Adipocyte (in vitro differentiated cells): ENCODE measurements around the gene ME2.

ENCODE experiments used
- DNase-seq: peaks from one replicate; pipeline ENCODE4 v3.0.0-alpha.2; 2015; ENCODE audit warnings: low read depth
- H3K27me3 ChIP-seq: replicated peaks from 2 replicates; pipeline ENCODE4 v1.7.0; 2013; ENCODE audit warnings: mild to moderate bottlenecking, low read length, moderate library complexity; ENCODE audit not compliant: control insufficient read depth, insufficient read depth
- H3K36me3 ChIP-seq: 2 replicates; pipeline ENCODE4 v1.7.0; 2013; ENCODE audit warnings: low read length, mild to moderate bottlenecking, moderate library complexity; ENCODE audit not compliant: control insufficient read depth, insufficient read depth, severe bottlenecking
- H3K4me1 ChIP-seq: 2 replicates; pipeline ENCODE4 v1.7.0; 2013; ENCODE audit warnings: mild to moderate bottlenecking, low read length, moderate library complexity; ENCODE audit not compliant: control insufficient read depth, insufficient read depth
- H3K4me3 ChIP-seq: 2 replicates; pipeline ENCODE4 v1.7.0; 2013; ENCODE audit warnings: mild to moderate bottlenecking, low read length, moderate library complexity
- H3K9ac ChIP-seq: 2 replicates; pipeline ENCODE4 v1.7.0; 2013; ENCODE audit warnings: mild to moderate bottlenecking, low read length, moderate library complexity
- H3K9me3 ChIP-seq: 2 replicates; pipeline ENCODE4 v1.7.0; 2013; ENCODE audit warnings: mild to moderate bottlenecking, low read length, moderate library complexity; ENCODE audit not compliant: control insufficient read depth

The ME2 gene

DNA sequence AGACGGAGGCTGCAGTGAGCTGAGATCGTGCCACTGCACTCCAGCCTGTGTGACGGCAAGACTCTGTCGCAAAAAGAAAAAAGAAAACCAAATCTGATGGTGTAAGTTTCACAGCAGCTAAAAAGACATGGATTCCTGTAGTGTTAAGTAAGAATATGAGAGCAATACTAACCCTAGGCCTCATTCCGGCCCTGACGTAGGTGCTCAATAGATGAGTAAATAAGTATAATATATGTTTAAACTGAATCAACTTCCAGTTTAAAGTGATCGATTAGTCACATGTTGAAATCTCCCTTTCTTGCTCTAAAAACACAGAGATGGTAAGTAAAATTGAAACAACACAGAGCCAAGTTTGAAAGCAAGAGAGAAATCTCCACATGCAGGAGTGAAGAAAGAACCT, 8.0 kb downstream of the ME2 start:
- H3K9ac ChIP-seq: no peak overlapping the region
- H3K9me3 ChIP-seq: no peaks in the 10 kb centered on the region
- peaks cover 4% of the 10 kb centered on the region for H3K36me3 ChIP-seq
- no peak for DNase-seq
- H3K27me3 ChIP-seq: no peaks in the 10 kb centered on the region
- H3K4me3 ChIP-seq: no peak overlapping the region
- peaks cover 3% of the 10 kb centered on the region for H3K4me1 ChIP-seq

DNA sequence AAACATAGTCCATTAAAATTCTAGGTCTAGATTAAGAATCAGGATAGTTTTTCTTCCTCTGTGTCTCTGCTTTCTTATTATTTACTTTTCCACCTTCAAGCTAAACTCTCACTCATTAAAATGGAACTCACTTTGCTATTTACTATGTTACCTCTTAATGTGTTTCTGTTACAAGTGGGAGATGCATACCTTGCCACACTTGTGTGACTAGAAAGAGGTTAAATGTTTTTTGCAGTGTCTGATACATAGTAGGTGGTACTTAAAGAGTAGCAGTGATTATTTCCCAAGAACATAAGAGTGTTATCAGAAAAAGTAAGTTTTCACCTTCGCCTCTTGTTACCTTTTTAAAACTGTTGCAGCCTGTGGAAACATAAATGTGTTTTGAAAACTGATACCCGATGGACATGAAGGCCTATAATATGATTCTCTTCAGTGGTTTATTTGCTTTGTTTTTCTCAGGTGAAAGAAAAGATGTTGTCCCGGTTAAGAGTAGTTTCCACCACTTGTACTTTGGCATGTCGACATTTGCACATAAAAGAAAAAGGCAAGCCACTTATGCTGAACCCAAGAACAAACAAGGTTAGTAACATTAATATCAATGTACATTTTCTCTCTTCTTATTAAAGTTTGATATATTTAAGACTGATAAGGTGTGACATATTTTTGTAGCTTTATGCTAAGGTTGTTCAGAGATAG, 16.6 kb downstream of the ME2 start:
- no peaks in the 10 kb centered on the region for H3K9me3 ChIP-seq
- H3K9ac ChIP-seq: no peak overlapping the region
- H3K27me3 ChIP-seq: no peaks in the 10 kb centered on the region
- no peak overlapping the region for H3K4me3 ChIP-seq
- peaks cover 24% of the 10 kb centered on the region for H3K36me3 ChIP-seq
- no peak for DNase-seq
- H3K4me1 ChIP-seq: no peaks in the 10 kb centered on the region

DNA sequence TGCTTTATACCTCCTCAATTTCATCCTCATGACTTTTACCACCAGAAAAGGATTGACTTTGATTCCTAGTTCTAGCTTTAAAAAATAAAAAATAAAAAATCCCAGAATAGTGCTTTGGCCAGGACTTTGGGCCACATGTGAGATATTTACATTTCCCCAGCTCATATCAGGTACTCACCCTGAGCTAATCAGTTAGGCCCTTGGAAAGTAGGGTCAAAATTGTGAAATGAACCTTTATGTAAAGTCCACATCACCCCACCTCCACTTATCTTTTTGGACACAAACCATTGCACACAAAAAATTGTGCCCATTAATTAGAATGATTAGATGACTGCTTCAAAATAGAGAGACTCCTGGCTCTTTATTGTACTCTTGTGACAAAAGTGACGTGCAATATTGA, 17.2 kb downstream of the ME2 start:
- H3K36me3 ChIP-seq: peaks cover 24% of the 10 kb centered on the region
- DNase-seq: no peak

DNA sequence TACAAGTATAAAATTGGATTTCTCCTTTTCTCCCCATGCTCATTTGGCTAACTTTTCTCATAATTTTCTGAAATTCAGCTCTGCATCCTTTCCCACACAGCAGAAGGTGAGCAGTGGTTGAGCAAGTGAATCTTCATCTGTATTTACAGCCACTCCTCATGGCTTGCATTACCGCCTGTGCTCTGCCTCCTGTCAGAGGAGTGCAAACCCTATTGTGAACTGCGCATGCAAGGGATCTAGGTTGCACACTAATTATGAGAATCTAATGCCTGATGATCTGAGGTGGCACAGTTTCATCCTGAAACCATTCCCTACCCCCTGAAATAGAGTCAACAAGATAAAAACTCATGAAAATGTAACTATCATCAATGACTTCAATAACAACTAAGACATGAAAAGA, 20.0 kb downstream of the ME2 start:
- no peak for DNase-seq
- no peaks in the 10 kb centered on the region for H3K27me3 ChIP-seq
- H3K9me3 ChIP-seq: no peaks in the 10 kb centered on the region
- H3K9ac ChIP-seq: no peak overlapping the region
- peaks cover 24% of the 10 kb centered on the region for H3K36me3 ChIP-seq
- peaks cover 2% of the 10 kb centered on the region for H3K4me1 ChIP-seq
- H3K4me3 ChIP-seq: no peak overlapping the region

More for the DNA sequence above, 17.2 kb downstream of the ME2 start:
- peaks cover 2% of the 10 kb centered on the region for H3K4me1 ChIP-seq
- no peaks in the 10 kb centered on the region for H3K9me3 ChIP-seq
- no peak overlapping the region for H3K9ac ChIP-seq
- no peaks in the 10 kb centered on the region for H3K27me3 ChIP-seq
- H3K4me3 ChIP-seq: no peak overlapping the region

DNA sequence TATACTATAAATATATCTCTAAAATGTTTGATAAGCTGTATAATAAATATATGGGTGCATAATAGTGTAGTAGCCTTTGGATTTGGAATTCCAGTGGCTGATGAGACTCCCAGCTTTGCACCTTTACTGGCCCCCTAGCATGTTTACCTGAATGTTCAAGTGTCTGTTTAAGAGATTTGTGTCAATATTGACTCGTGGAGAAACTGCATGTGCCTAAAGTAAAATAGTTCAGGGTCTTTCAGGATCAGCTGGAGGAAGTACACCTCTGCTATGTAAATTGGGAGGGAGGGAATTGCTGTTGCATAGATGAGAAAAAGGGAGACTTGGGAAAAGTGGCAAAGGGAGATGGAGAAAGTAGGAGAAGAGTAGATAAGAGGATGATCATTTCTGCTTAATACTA, 23.9 kb downstream of the ME2 start:
- Histone ChIP-seq H3K9me3 (no peaks in the 10 kb centered on the region), H3K9ac (no peak overlapping the region), H3K4me1 (peaks cover 2% of the 10 kb centered on the region), H3K4me3 (no peak overlapping the region), H3K36me3 (peaks cover 17% of the 10 kb centered on the region), H3K27me3 (no peaks in the 10 kb centered on the region)
- DNase-seq: no peak

DNA sequence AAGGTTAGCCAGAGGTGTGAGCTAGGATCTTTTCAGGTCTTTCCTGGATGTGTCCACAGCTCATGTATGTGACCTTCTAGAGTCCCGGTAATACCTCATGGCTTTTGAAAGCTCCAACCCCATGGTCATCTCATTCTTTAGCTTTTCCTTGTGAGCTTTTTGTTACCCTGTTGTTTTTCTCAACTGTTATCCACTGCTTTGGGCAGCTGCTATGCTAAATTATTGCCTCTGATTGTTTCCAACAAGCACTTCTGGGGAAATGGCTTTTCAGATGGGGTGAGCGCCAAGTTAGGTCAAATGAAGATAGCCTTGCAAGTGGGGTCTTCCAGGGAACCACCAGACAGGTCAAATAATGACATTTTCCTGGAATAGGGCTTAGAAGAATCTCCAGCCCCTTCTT, 27.9 kb downstream of the ME2 start:
- H3K36me3 ChIP-seq: peaks cover 26% of the 10 kb centered on the region
- H3K27me3 ChIP-seq: no peaks in the 10 kb centered on the region
- H3K9ac ChIP-seq: no peak overlapping the region
- no peaks in the 10 kb centered on the region for H3K9me3 ChIP-seq
- H3K4me1 ChIP-seq: no peaks in the 10 kb centered on the region
- H3K4me3 ChIP-seq: no peak overlapping the region
- no peak for DNase-seq

DNA sequence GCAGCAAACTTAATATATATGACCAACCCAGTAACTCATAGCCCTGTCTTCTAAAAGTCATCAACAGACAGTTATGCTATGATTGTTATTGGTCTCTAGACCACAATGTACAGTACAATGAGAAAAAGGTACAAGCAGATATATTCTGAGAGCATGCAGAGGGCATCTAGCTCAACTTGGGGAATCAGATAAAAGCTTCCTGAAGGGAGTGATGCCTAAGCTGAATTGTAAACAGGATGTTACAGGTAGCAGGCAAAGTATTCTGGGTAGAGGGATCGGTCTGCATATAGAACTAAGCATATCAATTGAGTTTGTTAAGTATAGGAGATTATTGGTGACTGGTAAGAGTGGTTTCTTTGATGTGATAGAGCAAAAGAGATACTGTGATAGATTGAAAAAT, 30.3 kb downstream of the ME2 start:
- H3K27me3 ChIP-seq: no peaks in the 10 kb centered on the region
- no peaks in the 10 kb centered on the region for H3K9me3 ChIP-seq
- no peak overlapping the region for H3K9ac ChIP-seq
- H3K36me3 ChIP-seq: peaks cover 38% of the 10 kb centered on the region
- no peaks in the 10 kb centered on the region for H3K4me1 ChIP-seq
- no peak for DNase-seq
- H3K4me3 ChIP-seq: no peak overlapping the region

DNA sequence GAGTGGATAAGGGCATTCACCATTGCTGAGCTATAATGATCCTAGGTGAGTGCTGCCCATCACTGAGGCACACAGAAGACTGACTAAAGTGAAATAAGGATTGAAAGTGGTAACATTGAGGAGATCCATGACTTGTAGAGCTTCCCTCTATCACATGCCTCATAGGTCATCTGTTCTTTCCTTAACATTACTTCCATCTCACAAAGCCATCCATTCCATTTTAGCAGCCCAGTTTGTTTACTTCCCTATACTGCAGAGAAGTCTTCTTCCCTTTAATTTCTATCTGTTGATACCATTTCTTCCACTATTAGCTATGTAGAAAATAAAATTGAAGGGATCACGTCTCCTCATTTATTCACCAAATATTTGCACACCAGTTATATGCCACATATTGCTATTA, 32.1 kb downstream of the ME2 start:
- DNase-seq: no peak
- H3K4me3 ChIP-seq: no peak overlapping the region
- no peaks in the 10 kb centered on the region for H3K9me3 ChIP-seq
- no peak overlapping the region for H3K9ac ChIP-seq
- H3K36me3 ChIP-seq: peaks cover 38% of the 10 kb centered on the region
- H3K27me3 ChIP-seq: no peaks in the 10 kb centered on the region
- no peaks in the 10 kb centered on the region for H3K4me1 ChIP-seq

DNA sequence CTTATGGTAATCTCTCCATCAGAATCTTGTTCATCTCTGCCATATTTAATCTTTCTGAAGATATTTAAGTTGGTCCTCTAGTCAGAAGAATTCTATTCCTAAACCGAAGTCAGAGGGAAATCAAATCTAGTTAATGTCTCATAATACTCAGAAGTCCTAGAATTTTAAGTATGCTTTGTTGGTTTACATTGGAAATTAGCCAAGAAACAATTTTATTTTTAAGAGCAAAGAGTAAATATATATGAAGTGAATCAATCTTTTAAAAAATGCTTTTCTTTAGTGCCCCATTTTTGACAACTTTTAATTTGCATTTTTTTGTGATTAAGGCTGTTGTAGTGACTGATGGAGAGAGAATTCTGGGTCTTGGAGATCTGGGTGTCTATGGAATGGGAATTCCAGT, 38.1 kb downstream of the ME2 start:
- Histone ChIP-seq H3K4me1 (peaks cover 5% of the 10 kb centered on the region), H3K27me3 (no peaks in the 10 kb centered on the region)
- peak; percentile 50 for DNase-seq

DNA sequence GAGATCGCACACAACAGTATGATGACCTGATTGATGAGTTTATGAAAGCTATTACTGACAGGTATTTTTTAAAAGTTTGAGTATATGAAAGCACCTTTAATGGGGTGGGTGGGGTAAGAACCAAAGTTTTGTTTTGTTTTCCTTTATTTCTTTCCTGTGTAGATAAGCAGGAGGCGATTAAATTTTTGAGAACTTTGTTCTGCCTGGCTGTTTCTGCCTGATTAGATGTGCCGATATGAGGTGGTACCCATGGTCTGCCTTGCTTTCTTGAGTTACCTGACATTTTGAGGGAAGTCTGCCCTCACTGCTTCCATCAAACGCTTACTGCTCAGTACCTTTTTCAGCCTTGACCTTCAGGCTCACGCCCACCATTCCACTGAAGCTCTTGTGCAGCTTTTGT, 39.2 kb downstream of the ME2 start:
- Histone ChIP-seq H3K4me3 (no peak overlapping the region), H3K27me3 (no peaks in the 10 kb centered on the region), H3K4me1 (peaks cover 5% of the 10 kb centered on the region), H3K9ac (no peak overlapping the region), H3K36me3 (peaks cover 30% of the 10 kb centered on the region), H3K9me3 (no peaks in the 10 kb centered on the region)
- no peak for DNase-seq

More for the DNA sequence above, 38.1 kb downstream of the ME2 start:
- Histone ChIP-seq H3K36me3 (peaks cover 29% of the 10 kb centered on the region), H3K9me3 (no peaks in the 10 kb centered on the region), H3K9ac (no peak overlapping the region), H3K4me3 (no peak overlapping the region)

DNA sequence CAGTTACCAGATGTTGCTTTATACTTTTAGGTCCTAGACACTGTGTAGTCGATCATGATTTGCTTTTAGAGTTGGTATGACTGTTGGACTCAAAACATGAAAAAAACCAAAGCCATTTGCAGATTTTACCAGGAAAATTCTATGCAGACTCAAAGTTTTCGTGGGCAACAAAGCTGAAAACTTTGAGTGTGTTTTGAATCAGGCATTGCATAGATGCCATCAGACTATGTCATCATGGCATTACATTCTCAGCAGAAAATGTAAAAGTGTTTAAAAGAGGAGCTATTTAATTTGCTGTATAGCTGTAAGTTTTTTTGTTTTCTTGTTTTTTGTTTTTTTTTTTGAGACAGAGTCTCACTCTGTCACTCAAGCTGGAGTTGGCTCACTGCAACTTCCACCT, 45.5 kb downstream of the ME2 start:
- H3K27me3 ChIP-seq: no peaks in the 10 kb centered on the region
- H3K9me3 ChIP-seq: peaks cover 11% of the 10 kb centered on the region
- H3K36me3 ChIP-seq: peaks cover 39% of the 10 kb centered on the region
- H3K4me3 ChIP-seq: no peak overlapping the region
- H3K9ac ChIP-seq: no peak overlapping the region
- H3K4me1 ChIP-seq: no peaks in the 10 kb centered on the region
- DNase-seq: peak; percentile 50

DNA sequence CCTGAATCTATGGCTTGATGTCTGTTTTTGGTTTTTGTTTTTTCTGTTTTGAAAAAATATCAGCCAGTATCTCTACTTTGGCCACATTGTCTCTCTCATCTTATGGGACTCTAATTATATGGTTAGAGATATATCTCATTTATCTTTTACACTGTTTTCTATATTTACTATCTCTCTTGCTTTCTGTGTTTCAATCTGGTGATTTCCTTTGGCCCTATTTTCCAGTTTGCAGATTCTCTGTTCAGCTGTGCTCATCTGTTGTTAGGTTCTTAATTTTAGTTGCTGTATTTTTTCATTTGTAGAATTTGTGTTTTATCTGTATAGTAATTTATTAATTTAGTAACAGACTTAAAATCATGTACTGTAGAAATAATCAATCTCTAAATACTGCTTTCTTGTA, 47.6 kb downstream of the ME2 start:
- Histone ChIP-seq H3K27me3 (no peaks in the 10 kb centered on the region), H3K9ac (no peak overlapping the region), H3K4me3 (no peak overlapping the region), H3K36me3 (peaks cover 40% of the 10 kb centered on the region), H3K4me1 (no peaks in the 10 kb centered on the region), H3K9me3 (peaks cover 11% of the 10 kb centered on the region)
- no peak for DNase-seq
